ENCODE measurements around the gene ADSL. TPM values are rescaled to one million over a fixed set of nuclear protein-coding genes. Genes with fewer than 3 reads are reported as not detected.

The ADSL gene
- total and polyA plus RNA-seq, 2 of the 8 experiments (the other 6 are each of a cell fraction or from before 2014, with no cell fraction given), result 197 to 218 TPM

DNA sequence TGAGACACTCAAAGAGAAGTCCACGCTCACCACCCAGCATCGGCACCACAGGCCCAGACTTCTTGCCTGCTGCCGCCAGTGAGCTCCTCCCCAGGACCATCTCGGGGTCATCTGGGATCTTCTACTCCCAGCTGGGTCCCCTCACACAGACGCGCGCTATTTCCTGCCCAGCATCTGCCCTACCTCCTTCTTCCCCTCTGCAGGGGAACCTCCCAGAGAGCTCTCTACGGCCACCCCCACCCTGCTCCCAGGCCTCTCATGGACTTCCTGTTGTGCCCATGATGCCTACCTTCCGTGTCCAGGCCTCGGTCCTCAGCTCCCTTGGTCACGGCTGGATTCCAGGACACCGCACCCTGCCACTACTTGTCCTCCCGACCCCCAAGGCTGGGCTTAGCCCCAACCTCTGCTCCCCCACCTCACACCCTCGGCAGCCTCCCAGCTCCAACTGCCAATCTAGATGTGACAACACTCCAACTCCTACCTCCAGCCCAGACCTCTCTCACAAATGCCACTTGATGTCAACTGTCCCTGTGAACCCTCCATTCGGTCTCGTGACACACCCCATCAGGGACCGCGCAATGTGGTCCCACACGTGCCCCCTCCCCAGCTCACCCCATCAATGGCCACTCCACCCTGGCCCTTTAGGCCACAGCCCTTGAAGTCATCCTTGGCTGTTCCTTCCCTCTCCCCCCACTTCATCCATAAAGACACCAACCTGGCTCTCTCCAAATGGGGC, 69.4 kb downstream of the ADSL start:
- no peak overlapping the region for H2BK20ac ChIP-seq (ENCODE audit: low read length)
- no peak overlapping the region for H3K4ac ChIP-seq (replicated peaks; ENCODE audit: insufficient read length, low read depth, low read length)
- H3K27ac ChIP-seq (ENCODE audit: low read depth, low read length), result no peak overlapping the region; the same call in 1 of the 2 replicates
- no peak overlapping the region for H3K4me2 ChIP-seq (ENCODE audit: insufficient read depth in 1 of 2, low read depth in 2 of 2, low read length in 2 of 2)
- no peak overlapping the region for H3K23ac ChIP-seq (ENCODE audit: insufficient read length)
- FAIRE-seq (no peak), DNase-seq (ENCODE audit: low read depth in 1 of 2, low spot score in 2 of 2) (no peak)
- POLR2A ChIA-PET (ENCODE audit: partially characterized antibody), result interaction anchor here (0.6 to 2.0 kb wide), 9 partner anchors 9 to 452 kb away, joined by 3 to 8 read pairs (median 3); partner anchors contain the start of gene SGSM3
- no peak overlapping the region for H3K9ac ChIP-seq (replicated peaks in 1 of 4; ENCODE audit: extremely low read depth in 1 of 4, low read depth in 3 of 4, low read length in 3 of 4)
- no peaks in the 10 kb centered on the region; a peak in 1 of 7 replicates for H3K4me1 ChIP-seq (replicated peaks in 1 of 4; ENCODE audit: control insufficient read depth in 3 of 4, insufficient read depth in 4 of 4, low read length in 3 of 4)
- no peaks in the 10 kb centered on the region for H3K27me3 ChIP-seq (replicated peaks in 1 of 4; ENCODE audit: control insufficient read depth in 3 of 4, extremely low read depth in 1 of 4, insufficient read depth in 3 of 4, low read length in 3 of 4)
- no peak overlapping the region for H2AK5ac ChIP-seq (ENCODE audit: low read depth, low read length)
- H3K4me3 ChIP-seq (ENCODE audit: extremely low read depth in 1 of 4, insufficient read depth in 2 of 4, low read depth in 3 of 4, low read length in 4 of 4), result no peak overlapping the region
- CTCF ChIA-PET (ENCODE audit: partially characterized antibody), result interaction anchor here (0.6 to 2.1 kb wide), 4 partner anchors 12 to 230 kb away, joined by 3 to 9 read pairs (median 4); no protein-coding TSS in a partner anchor
- H3K79me1 ChIP-seq (ENCODE audit: low read depth, low read length), result no peaks in the 10 kb centered on the region
- H3K18ac ChIP-seq (ENCODE audit: extremely low read depth, low read length), result no peak overlapping the region
- H2BK15ac ChIP-seq (ENCODE audit: low read length), result no peak overlapping the region
- no peaks in the 10 kb centered on the region for H3K79me2 ChIP-seq (ENCODE audit: control insufficient read depth in 1 of 2, insufficient read depth in 2 of 2, low read length in 2 of 2)
- peak overlapping the region; percentile 57; the same call in 1 of the 2 replicates for H4K8ac ChIP-seq (ENCODE audit: extremely low read depth, insufficient read depth, low read length)
- H4K5ac ChIP-seq (ENCODE audit: insufficient read length, low read depth, low read length), result no peak overlapping the region
- H4K20me1 ChIP-seq (replicated peaks in 1 of 2; ENCODE audit: control insufficient read depth in 1 of 2, insufficient read depth in 2 of 2, low read length in 2 of 2), result peaks cover 0 to 3% of the 10 kb centered on the region in 2 experiments
- no peaks in the 10 kb centered on the region for H3K23me2 ChIP-seq (ENCODE audit: low read depth, low read length)
- H3K14ac ChIP-seq (ENCODE audit: insufficient read length), result no peak overlapping the region
- WGBS, 2 experiments (ENCODE audit: extremely low coverage in 1 of 2, insufficient coverage in 1 of 2, insufficient read length in 1 of 2, insufficient replicate concordance in 2 of 2, low coverage in 1 of 2, low lambda C conversion rate in 2 of 2, missing lambda C conversion rate in 1 of 2), result 97% methylated on average over 19 of the region's 19 CpGs; no CpG with 5 or more reads in 1 of the 2 experiments
- H2AFZ ChIP-seq (ENCODE audit: low read length), result no peak overlapping the region
- no peak overlapping the region for H2BK12ac ChIP-seq (ENCODE audit: low read depth, low read length)
- H4K91ac ChIP-seq (replicated peaks; ENCODE audit: insufficient read length, low read length), result no peak overlapping the region
- no peak overlapping the region for H3K56ac ChIP-seq (replicated peaks; ENCODE audit: insufficient read length, low read depth, low read length)
- no peak overlapping the region for H2BK5ac ChIP-seq (ENCODE audit: low read depth, low read length)
- H3K9me3 ChIP-seq (ENCODE audit: insufficient read depth in 2 of 2, low read depth in 1 of 2, low read length in 1 of 2), result no peaks in the 10 kb centered on the region
- H2BK120ac ChIP-seq (replicated peaks; ENCODE audit: low read depth, low read length), result no peak overlapping the region
- peaks cover 13 to 29% (median 25%) of the 10 kb centered on the region in 4 experiments; a peak in 7 of 8 replicates for H3K36me3 ChIP-seq (ENCODE audit: control insufficient read depth in 2 of 4, insufficient read depth in 4 of 4, low read length in 3 of 4)
- no peak for TF ChIP-seq BCL11A (IDR thresholded peaks at IDR 0.05; ENCODE audit: low read depth in 2 of 2, low read length in 2 of 2)
- TF ChIP-seq CBX8 (IDR thresholded peaks at IDR 0.05; ENCODE audit: borderline replicate concordance, low read depth, low read length), result no peak
- no peak for TF ChIP-seq CREB1 (IDR thresholded peaks at IDR 0.05)
- TF ChIP-seq, protein P1, sequence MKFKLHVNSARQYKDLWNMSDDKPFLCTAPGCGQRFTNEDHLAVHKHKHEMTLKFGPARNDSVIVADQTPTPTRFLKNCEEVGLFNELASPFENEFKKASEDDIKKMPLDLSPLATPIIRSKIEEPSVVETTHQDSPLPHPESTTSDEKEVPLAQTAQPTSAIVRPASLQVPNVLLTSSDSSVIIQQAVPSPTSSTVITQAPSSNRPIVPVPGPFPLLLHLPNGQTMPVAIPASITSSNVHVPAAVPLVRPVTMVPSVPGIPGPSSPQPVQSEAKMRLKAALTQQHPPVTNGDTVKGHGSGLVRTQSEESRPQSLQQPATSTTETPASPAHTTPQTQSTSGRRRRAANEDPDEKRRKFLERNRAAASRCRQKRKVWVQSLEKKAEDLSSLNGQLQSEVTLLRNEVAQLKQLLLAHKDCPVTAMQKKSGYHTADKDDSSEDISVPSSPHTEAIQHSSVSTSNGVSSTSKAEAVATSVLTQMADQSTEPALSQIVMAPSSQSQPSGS (IDR thresholded peaks at IDR 0.05; ENCODE audit: low read length), result no peak
- no peak for TF ChIP-seq YY1 (IDR thresholded peaks at IDR 0.05; ENCODE audit: low read depth, low read length)
- no peak for TF ChIP-seq SAP30 (IDR thresholded peaks at IDR 0.05; ENCODE audit: insufficient read depth, insufficient replicate concordance, low read length)
- TF ChIP-seq SUZ12 (IDR thresholded peaks at IDR 0.05; ENCODE audit: low read length), result no peak
- no peak for TF ChIP-seq BRCA1 (IDR thresholded peaks at IDR 0.05; ENCODE audit: low read depth, low read length)
- TF ChIP-seq EZH2 (IDR thresholded peaks at IDR 0.05; ENCODE audit: low read depth, low read length, severe bottlenecking), result no peak
- TF ChIP-seq EGR1 (IDR thresholded peaks at IDR 0.05; ENCODE audit: borderline replicate concordance, low read depth, low read length), result no peak

Data from H1 (cell line).